Uterus (tissue), 2 donors: Measurements from ENCODE around the gene ATRN.

ENCODE experiments used
- CTCF ChIP-seq, 4 experiments: fragments of 200-600 bp in 2 of 4; fragments of 450-650 bp in 2 of 4; sonication (generic) in 2 of 4; IDR thresholded peaks; one replicate each; pipeline ENCODE4 v1.5.1; 2016 to 2019; ENCODE audit warnings: antibody characterized with exemption in 4 of 4, mild to moderate bottlenecking in 2 of 4, moderate library complexity in 1 of 4
- POLR2A ChIP-seq, 2 donors: fragments of 450-650 bp; IDR thresholded peaks; one replicate each; pipeline ENCODE4 v1.6.1; 2016; ENCODE audit warnings: antibody characterized with exemption in 2 of 2, mild to moderate bottlenecking in 1 of 2, moderate library complexity in 1 of 2

DNA sequence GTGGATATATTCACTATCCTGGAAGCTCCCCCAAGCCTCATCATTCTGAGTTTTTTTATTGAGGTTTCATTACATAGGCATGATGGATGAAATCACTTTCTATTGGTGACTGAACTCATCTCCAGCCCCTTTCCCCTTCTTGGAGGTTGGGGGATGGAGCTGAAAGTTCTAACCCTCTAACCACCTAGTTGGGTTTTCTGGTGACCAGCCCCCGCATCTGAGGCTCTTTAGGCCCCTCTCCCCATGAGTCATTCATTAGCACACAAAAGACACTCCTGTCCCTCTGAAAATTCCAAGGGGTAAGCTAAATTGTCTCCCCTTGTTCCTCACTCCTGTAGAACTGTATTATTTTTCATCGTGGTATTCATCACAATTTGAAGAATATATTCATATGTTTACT lies 159.1 kb downstream of the ATRN start:
- no peak for TF ChIP-seq CTCF (IDR thresholded peaks at IDR 0.05)
- no peak for TF ChIP-seq POLR2A (IDR thresholded peaks at IDR 0.05)
